Glomerular visceral epithelial cell (primary cell): ENCODE data around the gene CDH13.

Source experiments
- DNase-seq: peaks from one replicate; pipeline ENCODE4 v3.0.0-alpha.2; 2016; ENCODE audit errors: extremely low spot score

The CDH13 gene

GRCh38 chr16:83238949-83239691 is 612.4 kb downstream of the CDH13 start:
- no peak for DNase-seq

- DNase-seq = no peak
These were observed 617.3 kb downstream of the CDH13 start for GRCh38 chr16:83244057-83244456.

- DNase-seq = peak; percentile 23
These were observed 618.3 kb downstream of the CDH13 start for GRCh38 chr16:83245061-83245460.

GRCh38 chr16:83247767-83248372 is 621.1 kb downstream of the CDH13 start:
- DNase-seq = no peak

- no peak for DNase-seq
These were observed 622.1 kb downstream of the CDH13 start for GRCh38 chr16:83248735-83249463.

- no peak for DNase-seq
These were observed 626.8 kb downstream of the CDH13 start for GRCh38 chr16:83253521-83253920.

DNA sequence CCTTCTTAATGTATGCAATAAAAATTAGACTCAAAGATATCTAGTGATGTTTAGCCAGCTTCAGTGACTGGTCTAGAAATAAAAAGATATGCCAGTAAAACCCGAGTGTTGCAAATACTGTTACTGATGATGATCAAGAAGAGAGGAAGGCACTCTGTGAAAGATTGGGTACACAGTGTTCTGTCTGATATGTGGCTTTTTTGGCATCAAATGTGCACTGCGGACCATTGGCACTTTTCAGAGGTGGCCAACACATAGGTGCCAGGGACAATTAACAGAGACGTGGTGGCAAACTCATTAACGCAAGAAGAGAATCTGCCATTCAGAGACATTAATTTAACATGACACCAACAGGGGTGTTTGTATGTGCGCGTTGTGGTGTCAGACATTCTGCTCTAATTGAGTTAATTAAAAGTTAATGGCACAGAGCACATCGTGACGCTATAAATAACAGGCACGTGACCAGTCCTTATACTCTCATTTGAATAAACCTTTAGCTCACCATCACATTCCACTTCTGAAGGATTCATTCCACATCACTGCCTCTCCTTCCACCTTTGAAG is 631.7 kb downstream of the CDH13 start:
- DNase-seq = no peak

DNA sequence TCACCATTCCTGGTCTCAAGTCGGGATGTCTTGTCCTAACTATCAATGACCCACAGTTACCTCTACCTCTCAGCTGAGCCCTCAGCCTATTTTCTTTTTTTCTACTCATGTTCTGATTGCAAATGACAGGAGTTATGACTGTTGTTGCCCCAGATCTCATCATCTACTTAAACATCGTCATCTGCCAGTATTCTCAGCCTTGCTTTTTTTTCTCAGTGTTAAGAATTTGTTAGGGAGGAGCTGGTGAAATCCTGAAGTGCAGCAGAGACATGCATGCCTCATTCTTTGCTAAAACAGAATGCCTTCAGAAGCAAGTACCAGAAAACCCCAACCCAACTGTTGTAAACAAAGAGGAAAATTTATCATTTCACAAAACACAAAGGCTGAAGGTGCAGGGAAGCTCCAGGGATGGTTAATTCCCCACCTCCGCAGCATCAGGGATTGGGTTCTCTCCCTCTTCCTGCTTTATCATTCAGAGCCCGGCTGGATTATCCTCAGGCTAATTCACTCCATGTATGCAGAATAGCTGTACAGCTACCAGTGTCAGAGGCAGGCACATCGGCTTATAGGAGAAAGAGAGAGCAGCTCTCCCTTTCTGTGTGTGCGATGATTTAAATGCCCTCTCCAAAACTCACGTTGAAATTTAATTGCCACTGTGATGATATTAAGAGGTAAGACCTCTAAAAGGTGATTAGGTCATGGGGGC is 640.2 kb downstream of the CDH13 start:
- no peak for DNase-seq

- no peak for DNase-seq
These were observed 641.4 kb downstream of the CDH13 start for GRCh38 chr16:83268169-83268568.

- no peak for DNase-seq
These were observed 642.3 kb downstream of the CDH13 start for GRCh38 chr16:83269048-83269447.

DNA sequence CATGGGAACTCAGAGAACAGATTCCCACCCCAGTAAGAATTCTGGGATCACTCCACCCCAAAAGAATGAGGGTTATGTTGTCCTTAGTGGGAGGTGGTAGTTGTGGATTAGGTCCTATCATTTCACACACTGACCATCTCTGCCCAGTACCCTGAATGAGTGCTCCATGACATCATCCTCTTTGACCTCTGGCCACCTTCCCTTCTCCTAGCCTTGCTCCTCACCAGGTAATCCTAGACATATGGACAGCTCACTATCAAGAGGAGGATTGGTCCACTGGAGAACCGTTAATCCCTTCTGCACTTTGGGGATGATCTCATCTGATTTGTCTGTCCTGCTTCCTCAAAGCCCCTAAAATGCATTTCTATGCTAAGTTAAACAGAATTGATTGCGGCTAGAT is 642.8 kb downstream of the CDH13 start:
- no peak for DNase-seq

DNA sequence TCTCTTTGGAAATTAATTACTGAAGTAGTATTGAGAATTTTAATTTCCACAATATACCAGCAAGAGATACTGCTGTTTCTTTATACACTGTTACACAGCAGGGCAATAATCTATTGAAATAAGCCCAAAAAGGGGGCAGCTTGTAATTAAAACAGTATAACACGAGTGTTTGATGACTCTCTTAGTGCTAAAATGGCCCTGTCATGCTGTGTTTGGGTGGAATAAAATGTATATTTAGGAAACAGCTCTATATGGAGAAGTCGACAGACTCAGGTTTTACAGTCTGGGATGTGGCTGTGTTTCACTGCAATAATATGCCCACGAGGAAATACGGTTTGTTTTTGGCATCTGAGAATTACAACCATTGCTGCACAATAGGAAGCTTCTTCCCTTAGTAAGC is 643.3 kb downstream of the CDH13 start:
- no peak for DNase-seq

DNA sequence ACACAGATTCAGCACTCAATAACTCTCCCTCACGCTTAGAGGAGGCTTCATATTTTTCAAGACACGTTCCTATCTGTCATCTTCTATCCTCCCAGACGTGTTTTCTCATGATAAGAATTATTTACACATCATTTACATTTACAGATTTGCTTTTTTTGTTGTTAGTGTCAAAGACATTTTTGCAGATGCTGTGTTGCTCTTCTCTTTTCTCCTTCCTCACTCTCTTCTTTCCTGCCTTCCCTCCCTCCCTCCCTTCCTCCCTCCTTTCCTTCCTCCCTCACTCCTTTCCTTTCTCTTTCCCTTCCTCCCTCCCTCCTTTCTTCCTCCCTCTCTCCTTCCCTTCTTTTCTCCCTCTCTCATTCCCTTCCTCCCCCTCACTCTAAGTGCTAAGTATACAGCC is 643.9 kb downstream of the CDH13 start:
- no peak for DNase-seq

GRCh38 chr16:83271123-83271522 is 644.4 kb downstream of the CDH13 start:
- DNase-seq = no peak

DNA sequence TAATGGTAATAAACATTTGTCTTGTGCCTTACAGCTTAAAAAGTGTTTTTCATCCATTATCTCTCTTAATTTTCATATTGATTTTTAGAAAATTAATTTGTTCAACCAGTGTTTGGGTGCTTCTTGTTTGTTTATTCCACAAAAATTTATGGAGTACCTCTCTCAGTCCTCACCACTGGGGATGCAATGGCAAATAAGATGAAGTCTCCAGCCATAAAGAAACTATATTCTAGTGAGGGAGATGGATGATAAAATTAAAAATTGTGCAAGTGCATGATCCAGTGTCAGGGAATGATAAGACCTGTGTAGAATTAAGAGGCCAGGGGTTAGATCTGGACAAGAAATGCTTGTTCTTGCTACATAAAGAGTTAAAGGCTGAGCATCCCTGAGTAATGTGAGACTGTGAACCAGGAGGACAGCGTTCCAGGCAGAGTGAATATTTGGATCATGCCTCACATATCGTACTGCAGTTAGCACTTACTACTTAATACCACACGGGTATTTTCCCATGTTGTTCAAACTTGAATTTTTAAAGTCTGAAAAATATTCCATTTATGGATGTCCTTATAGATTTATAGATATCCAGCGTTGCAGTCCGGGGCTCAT is 645.3 kb downstream of the CDH13 start:
- DNase-seq = no peak

- no peak for DNase-seq
These were observed 646.1 kb downstream of the CDH13 start for GRCh38 chr16:83272843-83273242.

- DNase-seq = no peak
These were observed 646.9 kb downstream of the CDH13 start for GRCh38 chr16:83273504-83274173.

DNA sequence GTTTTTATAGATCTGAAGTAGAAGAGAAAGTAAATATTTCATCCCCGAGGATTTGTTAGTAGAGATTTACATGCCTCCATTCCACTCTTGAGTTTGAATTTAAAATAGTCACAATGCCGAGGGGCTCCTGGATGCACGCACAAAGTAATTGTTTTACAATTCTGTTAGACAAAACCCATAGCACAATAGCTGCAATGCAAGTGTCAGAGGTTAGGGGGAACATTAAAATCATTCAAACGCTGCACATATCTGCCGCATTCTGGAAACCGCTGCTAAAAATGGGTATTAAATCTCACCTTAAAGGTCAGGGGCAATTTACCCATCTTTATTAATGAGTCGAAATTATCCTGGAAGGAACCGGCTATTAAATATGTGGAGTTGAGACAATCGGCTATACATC is 652.5 kb downstream of the CDH13 start:
- DNase-seq = no peak

DNA sequence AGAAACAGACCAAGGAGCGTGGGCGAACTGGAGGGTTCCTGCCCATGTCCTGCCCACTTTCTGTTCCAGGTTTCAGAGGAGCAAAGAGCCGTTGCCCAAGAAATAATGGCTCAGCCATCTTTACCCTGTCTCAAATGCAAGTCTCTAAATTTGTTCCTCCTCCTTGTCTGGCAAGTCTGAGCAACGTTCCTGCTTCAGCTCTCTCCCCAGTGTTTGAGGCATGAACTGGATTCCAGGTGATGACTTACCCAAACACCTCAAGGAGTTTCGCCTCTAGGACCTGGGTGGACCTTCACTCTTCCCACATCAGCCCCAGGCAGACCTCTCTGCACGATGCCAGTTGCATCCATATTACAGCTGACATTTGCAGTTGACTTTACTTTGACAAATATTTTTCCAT is 659.2 kb downstream of the CDH13 start:
- no peak for DNase-seq

GRCh38 chr16:83296505-83296904 is 669.7 kb downstream of the CDH13 start:
- DNase-seq = no peak

DNA sequence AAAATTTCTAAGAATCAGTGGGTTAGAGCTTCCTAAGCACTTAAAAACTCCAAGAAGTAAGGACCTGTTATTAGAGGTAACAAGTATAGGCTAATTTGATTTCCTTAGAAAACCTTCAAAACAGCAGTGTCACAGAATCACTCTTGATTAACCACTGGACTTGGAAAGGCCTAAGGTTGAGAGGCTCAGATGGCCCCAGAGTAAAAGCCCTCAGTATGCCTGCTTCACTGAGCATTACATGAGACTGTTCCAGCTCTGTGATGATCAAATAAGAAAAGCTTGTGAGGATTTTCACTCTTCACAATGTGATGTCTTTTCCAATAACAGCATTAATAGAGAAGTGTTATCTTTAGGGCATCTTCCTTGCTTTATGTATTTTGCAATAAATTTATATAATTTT is 671.8 kb downstream of the CDH13 start:
- DNase-seq = no peak
